KBM-7 (cell line): ENCODE results near the gene ANKRD11.
"Not testable (repeated sequence)": the region's sequence is repeated elsewhere in the genome, so short reads cannot be mapped to it uniquely, and the experiment has no call there.

Source experiments
- DNase-seq: peaks from one replicate; pipeline ENCODE4 v3.0.0-alpha.2; 2015
- in situ Hi-C: fragments of 300-500 bp; cut with MboI; formaldehyde crosslinking; loops from 2 replicates; pipeline ENCODE4 v1.14.3; 2020; ENCODE audit warnings: low sequenced_read_pairs, low pct_unique_long_range_greater_than_20kb, mixed read lengths

Gene ANKRD11

GRCh38 chr16:89344846-89345611 lies 145.3 kb downstream of the ANKRD11 start:
- in situ Hi-C loops: no loop called here
- DNase-seq: no peak

- no peak for DNase-seq
- in situ Hi-C loops: no loop called here
Observed at GRCh38 chr16:89344458-89344834, 145.9 kb downstream of the ANKRD11 start.

- in situ Hi-C loops: no loop called here
- DNase-seq: no peak
Observed at GRCh38 chr16:89343501-89344457, 146.6 kb downstream of the ANKRD11 start.

GRCh38 chr16:89341697-89342694 lies 148.4 kb downstream of the ANKRD11 start:
- DNase-seq: no peak
- in situ Hi-C loops: no loop called here

- in situ Hi-C loops: no loop called here
- no peak for DNase-seq
Observed at GRCh38 chr16:89341279-89341678, 149.1 kb downstream of the ANKRD11 start.

GRCh38 chr16:89338863-89339262 lies 151.5 kb downstream of the ANKRD11 start:
- no peak for DNase-seq
- in situ Hi-C loops: no loop called here

GRCh38 chr16:89337965-89338364 lies 152.4 kb downstream of the ANKRD11 start:
- no peak for DNase-seq
- in situ Hi-C loops: no loop called here

GRCh38 chr16:89335803-89336485 lies 154.4 kb downstream of the ANKRD11 start:
- DNase-seq: no peak
- in situ Hi-C loops: no loop called here

- in situ Hi-C loops: no loop called here
- DNase-seq: no peak
Observed at GRCh38 chr16:89334988-89335802, 155.2 kb downstream of the ANKRD11 start.

- in situ Hi-C loops: no loop called here
- no peak for DNase-seq
Observed at GRCh38 chr16:89334461-89334860, 155.9 kb downstream of the ANKRD11 start.

GRCh38 chr16:89334050-89334449 lies 156.3 kb downstream of the ANKRD11 start:
- in situ Hi-C loops: no loop called here

GRCh38 chr16:89333401-89334001 lies 156.9 kb downstream of the ANKRD11 start:
- peak; percentile 76 for DNase-seq
- in situ Hi-C loops: not testable (repeated sequence)

More at GRCh38 chr16:89334050-89334449, 156.3 kb downstream of the ANKRD11 start:
- DNase-seq: no peak

GRCh38 chr16:89332902-89333245 lies 157.5 kb downstream of the ANKRD11 start:
- in situ Hi-C loops: no loop called here
- no peak for DNase-seq

GRCh38 chr16:89332243-89332901 lies 158.0 kb downstream of the ANKRD11 start:
- DNase-seq: no peak
- in situ Hi-C loops: no loop called here

GRCh38 chr16:89331371-89332109 lies 158.8 kb downstream of the ANKRD11 start:
- no peak for DNase-seq
- in situ Hi-C loops: no loop called here

GRCh38 chr16:89330177-89330856 lies 160.0 kb downstream of the ANKRD11 start:
- in situ Hi-C loops: no loop called here
- DNase-seq: no peak
